PFSK-1 (cell line): ENCODE data around the gene ARHGAP25.

Source experiments
- FOXP2 ChIP-seq: optimal IDR thresholded peaks from 2 replicates; pipeline ENCODE3; 2011; ENCODE audit warnings: borderline replicate concordance, control low read depth, inconsistent platforms; ENCODE audit not compliant: insufficient read depth; ENCODE audit errors: extremely low read length, extremely low read depth
- POLR2AphosphoS5 ChIP-seq: IDR thresholded peaks from 2 replicates; pipeline ENCODE4 v1.6.1; 2012; ENCODE audit warnings: low read depth, mild to moderate bottlenecking, control low read depth, low read length, moderate library complexity
- SIN3A ChIP-seq: IDR thresholded peaks from 2 replicates; pipeline ENCODE4 v1.6.1; 2012; ENCODE audit warnings: mild to moderate bottlenecking, low read length, moderate library complexity, borderline replicate concordance; ENCODE audit not compliant: insufficient read depth
- TAF1 ChIP-seq: IDR thresholded peaks from 2 replicates; pipeline ENCODE4 v1.6.1; 2012; ENCODE audit warnings: low read length, control low read depth, borderline replicate concordance; ENCODE audit not compliant: insufficient read depth
- TF ChIP-seq, protein P1 (sequence below), 2 experiments: IDR thresholded peaks; 2 replicates each; pipeline versions ENCODE4 v1.6.1 to v1.8.0; 2011 to 2012; ENCODE audit warnings: low read depth in 2 of 2, low read length in 2 of 2, control low read depth in 1 of 2, inconsistent platforms in 1 of 2, mild to moderate bottlenecking in 1 of 2, moderate library complexity in 1 of 2; ENCODE audit not compliant: insufficient read depth in 1 of 2

The ARHGAP25 gene

DNA sequence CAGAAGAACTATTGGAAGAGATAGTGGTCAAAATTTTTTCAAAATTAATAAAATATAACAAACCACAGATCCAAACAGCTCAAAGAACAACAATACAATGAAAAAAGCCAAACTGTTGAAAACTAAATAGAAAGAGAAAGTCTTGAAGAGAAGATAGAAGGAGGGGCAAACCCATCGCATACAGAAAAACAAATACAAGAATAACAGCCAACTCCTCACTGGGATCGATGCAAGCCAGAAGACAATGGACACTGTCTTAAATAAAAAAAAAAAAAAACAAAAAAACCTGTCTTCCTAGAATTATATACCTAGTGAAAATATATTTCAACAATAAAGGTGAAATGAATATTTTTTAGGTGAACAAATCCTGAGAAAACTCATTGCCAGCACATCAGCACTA is 34.1 kb upstream of the ARHGAP25 start:
- TF ChIP-seq POLR2AphosphoS5 (no peak), SIN3A (no peak), TAF1 (no peak), FOXP2 (no peak)
- TF ChIP-seq, protein P1, sequence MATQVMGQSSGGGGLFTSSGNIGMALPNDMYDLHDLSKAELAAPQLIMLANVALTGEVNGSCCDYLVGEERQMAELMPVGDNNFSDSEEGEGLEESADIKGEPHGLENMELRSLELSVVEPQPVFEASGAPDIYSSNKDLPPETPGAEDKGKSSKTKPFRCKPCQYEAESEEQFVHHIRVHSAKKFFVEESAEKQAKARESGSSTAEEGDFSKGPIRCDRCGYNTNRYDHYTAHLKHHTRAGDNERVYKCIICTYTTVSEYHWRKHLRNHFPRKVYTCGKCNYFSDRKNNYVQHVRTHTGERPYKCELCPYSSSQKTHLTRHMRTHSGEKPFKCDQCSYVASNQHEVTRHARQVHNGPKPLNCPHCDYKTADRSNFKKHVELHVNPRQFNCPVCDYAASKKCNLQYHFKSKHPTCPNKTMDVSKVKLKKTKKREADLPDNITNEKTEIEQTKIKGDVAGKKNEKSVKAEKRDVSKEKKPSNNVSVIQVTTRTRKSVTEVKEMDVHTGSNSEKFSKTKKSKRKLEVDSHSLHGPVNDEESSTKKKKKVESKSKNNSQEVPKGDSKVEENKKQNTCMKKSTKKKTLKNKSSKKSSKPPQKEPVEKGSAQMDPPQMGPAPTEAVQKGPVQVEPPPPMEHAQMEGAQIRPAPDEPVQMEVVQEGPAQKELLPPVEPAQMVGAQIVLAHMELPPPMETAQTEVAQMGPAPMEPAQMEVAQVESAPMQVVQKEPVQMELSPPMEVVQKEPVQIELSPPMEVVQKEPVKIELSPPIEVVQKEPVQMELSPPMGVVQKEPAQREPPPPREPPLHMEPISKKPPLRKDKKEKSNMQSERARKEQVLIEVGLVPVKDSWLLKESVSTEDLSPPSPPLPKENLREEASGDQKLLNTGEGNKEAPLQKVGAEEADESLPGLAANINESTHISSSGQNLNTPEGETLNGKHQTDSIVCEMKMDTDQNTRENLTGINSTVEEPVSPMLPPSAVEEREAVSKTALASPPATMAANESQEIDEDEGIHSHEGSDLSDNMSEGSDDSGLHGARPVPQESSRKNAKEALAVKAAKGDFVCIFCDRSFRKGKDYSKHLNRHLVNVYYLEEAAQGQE (IDR thresholded peaks at IDR 0.05; ENCODE audit: insufficient read depth in 1 of 2, low read depth in 2 of 2, low read length in 2 of 2), result no peak

DNA sequence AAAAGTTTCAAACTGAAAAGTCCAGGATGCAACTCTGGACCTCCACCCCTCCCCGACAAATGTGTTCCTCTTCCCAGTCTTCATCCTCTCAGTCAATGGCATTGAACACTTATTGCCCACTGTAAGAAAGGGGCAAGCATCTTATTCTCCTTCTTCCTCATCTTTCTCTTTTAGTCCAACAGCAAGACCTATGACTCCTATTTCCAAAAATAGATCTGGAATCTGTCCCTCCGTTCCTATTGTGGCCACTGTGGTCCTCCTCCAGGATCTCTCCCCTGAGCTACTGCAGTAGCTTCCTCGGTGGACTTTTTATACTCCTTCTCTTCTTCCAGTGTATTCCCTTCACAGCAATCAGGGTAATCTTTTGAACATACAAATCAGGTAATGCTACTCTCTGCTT is 28.0 kb upstream of the ARHGAP25 start:
- TF ChIP-seq FOXP2 (no peak), SIN3A (no peak), TAF1 (no peak), POLR2AphosphoS5 (no peak)
- TF ChIP-seq, protein P1 (IDR thresholded peaks at IDR 0.05; ENCODE audit: insufficient read depth in 1 of 2, low read depth in 2 of 2, low read length in 2 of 2), result no peak

DNA sequence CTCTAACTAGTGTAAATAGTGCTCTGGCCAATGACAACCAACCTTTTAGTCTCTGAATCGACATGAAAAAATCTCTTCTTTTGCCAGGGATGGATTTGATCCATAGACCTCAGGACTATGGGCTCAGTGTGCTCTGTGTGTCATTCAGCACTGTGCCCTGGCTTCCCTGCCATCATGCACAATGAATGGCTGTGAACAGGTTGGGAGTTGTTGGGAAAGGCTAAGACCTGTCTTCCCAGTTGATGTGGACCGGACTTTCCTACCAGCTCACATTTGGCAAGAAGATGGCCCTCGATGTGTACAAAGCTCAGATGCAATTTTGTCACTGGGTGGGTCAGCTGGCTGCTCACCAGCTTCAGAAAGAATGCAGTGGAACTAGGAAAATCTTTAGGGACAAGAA is 26.0 kb upstream of the ARHGAP25 start:
- TF ChIP-seq SIN3A (no peak), TAF1 (no peak), POLR2AphosphoS5 (no peak), FOXP2 (no peak)
- TF ChIP-seq, protein P1 (IDR thresholded peaks at IDR 0.05; ENCODE audit: insufficient read depth in 1 of 2, low read depth in 2 of 2, low read length in 2 of 2), result no peak

DNA sequence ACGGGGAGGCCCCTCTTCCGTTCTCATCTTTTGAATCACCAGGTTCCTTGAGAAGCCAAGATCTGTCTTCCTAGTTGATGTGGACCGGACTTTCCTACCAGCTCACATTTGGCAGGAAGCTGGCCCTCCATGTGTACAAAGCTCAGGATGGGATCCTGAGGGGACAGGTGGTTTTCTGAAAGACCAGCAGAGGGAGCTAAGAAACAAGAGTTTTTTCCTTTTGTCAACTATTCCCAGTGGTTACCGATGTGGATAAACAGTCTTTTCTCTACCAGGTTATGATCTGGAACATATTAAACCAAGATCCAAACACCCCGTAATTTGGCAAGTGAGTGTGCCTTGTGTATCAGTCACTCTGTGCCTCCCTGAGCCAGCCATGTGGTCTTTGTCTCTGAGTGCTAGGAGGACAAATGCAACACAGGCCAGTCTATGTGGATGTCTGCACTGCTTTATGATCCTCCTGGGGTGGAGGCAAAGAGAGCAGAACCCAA is 25.1 kb upstream of the ARHGAP25 start:
- TF ChIP-seq, protein P1 (IDR thresholded peaks at IDR 0.05; ENCODE audit: insufficient read depth in 1 of 2, low read depth in 2 of 2, low read length in 2 of 2), result no peak
- TF ChIP-seq POLR2AphosphoS5 (no peak), TAF1 (no peak), SIN3A (no peak), FOXP2 (no peak)

DNA sequence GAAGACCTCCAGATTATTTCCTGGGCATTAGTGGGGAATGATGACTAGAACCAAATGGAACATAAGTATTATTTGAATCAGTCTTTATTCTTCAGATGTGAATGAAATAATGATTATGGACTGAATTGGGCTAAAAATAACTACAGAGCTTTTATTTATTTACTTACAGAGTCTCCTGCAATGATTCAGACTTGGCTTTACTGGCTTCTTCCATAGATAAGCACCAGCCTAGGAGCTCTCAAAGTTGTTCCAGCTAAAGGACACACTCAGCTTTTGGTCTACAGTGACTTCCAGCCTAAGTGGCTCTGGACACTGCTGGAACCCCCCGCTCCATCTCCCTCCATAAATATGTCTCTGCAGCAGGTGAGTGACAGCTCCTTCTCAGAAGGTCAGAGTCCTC is 24.3 kb upstream of the ARHGAP25 start:
- TF ChIP-seq SIN3A, result no peak
- no peak for TF ChIP-seq TAF1
- no peak for TF ChIP-seq POLR2AphosphoS5
- no peak for TF ChIP-seq FOXP2
- TF ChIP-seq, protein P1 (IDR thresholded peaks at IDR 0.05; ENCODE audit: insufficient read depth in 1 of 2, low read depth in 2 of 2, low read length in 2 of 2), result no peak
